Astrocyte (in vitro differentiated cells and primary cell): ENCODE results near the gene NRIP3. TPM values are rescaled to one million over a fixed set of nuclear protein-coding genes. Genes with fewer than 3 reads are reported as not detected.
A peak's percentile ranks its signal among the peaks of the same experiment; 100 is the strongest.

Source experiments
- DNase-seq: peaks from one replicate; pipeline ENCODE4 v3.0.0-alpha.2; 2010; ENCODE audit warnings: low read depth
- FAIRE-seq: peaks from 2 replicates; lab custom pipeline; 2011; peaks lifted over from hg19 to GRCh38; lab: Jason Lieb, UNC
- H2AFZ ChIP-seq: 2 replicates; pipeline ENCODE4 v1.6.0; 2012; ENCODE audit warnings: low read depth, low read length, inconsistent platforms
- H3K27ac ChIP-seq: 2 replicates; pipeline ENCODE4 v1.5.1; 2011; ENCODE audit warnings: low read depth, low read length, inconsistent platforms
- H3K27me3 ChIP-seq: 2 replicates; pipeline ENCODE4 v1.6.0; 2011; ENCODE audit warnings: low read length, inconsistent platforms; ENCODE audit not compliant: insufficient read depth
- H3K36me3 ChIP-seq: 2 replicates; pipeline ENCODE4 v1.5.1; 2011; ENCODE audit warnings: low read length, inconsistent platforms; ENCODE audit not compliant: insufficient read depth
- H3K4me1 ChIP-seq: 2 replicates; pipeline ENCODE4 v1.5.1; 2011; ENCODE audit warnings: low read length, inconsistent platforms; ENCODE audit not compliant: insufficient read depth
- H3K4me2 ChIP-seq: 2 replicates; pipeline ENCODE4 v1.6.0; 2012; ENCODE audit warnings: low read length, inconsistent platforms
- H3K4me3 ChIP-seq: 2 replicates; pipeline ENCODE4 v1.5.1; 2011; ENCODE audit warnings: low read depth, mild to moderate bottlenecking, low read length, inconsistent platforms; ENCODE audit not compliant: insufficient read depth
- H3K79me2 ChIP-seq: 2 replicates; pipeline ENCODE4 v1.6.0; 2012; ENCODE audit warnings: mild to moderate bottlenecking, low read length, inconsistent platforms; ENCODE audit not compliant: insufficient read depth
- H3K9ac ChIP-seq: 2 replicates; pipeline ENCODE4 v1.6.0; 2012; ENCODE audit warnings: mild to moderate bottlenecking, low read length, inconsistent platforms
- H3K9me3 ChIP-seq: 2 replicates; pipeline ENCODE4 v1.5.1; 2012; ENCODE audit warnings: low read depth, mild to moderate bottlenecking, low read length, inconsistent platforms; ENCODE audit not compliant: insufficient read depth
- H4K20me1 ChIP-seq: 2 replicates; pipeline ENCODE4 v1.6.0; 2012; ENCODE audit warnings: low read length, inconsistent platforms; ENCODE audit not compliant: insufficient read depth
- H3K27ac Mint-ChIP-seq: one replicate; pipeline ENCODE4 v1.8.0; 2021; ENCODE audit warnings: mild to moderate bottlenecking, mixed read lengths; ENCODE audit not compliant: unreplicated experiment
- H3K27me3 Mint-ChIP-seq: one replicate; pipeline ENCODE4 v1.8.0; 2021; ENCODE audit warnings: low read depth, mixed read lengths; ENCODE audit not compliant: unreplicated experiment
- H3K36me3 Mint-ChIP-seq: one replicate; pipeline ENCODE4 v1.8.0; 2021; ENCODE audit warnings: low read depth, mixed read lengths; ENCODE audit not compliant: unreplicated experiment
- H3K4me1 Mint-ChIP-seq: one replicate; pipeline ENCODE4 v1.8.0; 2021; ENCODE audit warnings: low read depth, mixed read lengths; ENCODE audit not compliant: unreplicated experiment
- H3K4me3 Mint-ChIP-seq: one replicate; pipeline ENCODE4 v1.8.0; 2021; ENCODE audit warnings: mild to moderate bottlenecking, moderate library complexity, mixed read lengths; ENCODE audit not compliant: unreplicated experiment
- H3K9me3 Mint-ChIP-seq: one replicate; pipeline ENCODE4 v1.8.0; 2021; ENCODE audit warnings: mild to moderate bottlenecking, mixed read lengths; ENCODE audit not compliant: unreplicated experiment
- CTCF ChIP-seq: IDR thresholded peaks from 2 replicates; pipeline ENCODE4 v1.5.1; 2011; ENCODE audit warnings: low read depth, mild to moderate bottlenecking, inconsistent platforms, low read length, moderate library complexity; ENCODE audit not compliant: insufficient read depth
- EZH2 ChIP-seq: IDR thresholded peaks from 2 replicates; pipeline ENCODE4 v1.6.1; 2012; ENCODE audit warnings: mild to moderate bottlenecking, low read length, inconsistent platforms; ENCODE audit not compliant: insufficient read depth
- total RNA-seq: library from RNA; stranded (reverse); gene quantifications from 2 replicates; pipeline ENCODE4 v1.2.1, GENCODE V29; 2021

The NRIP3 gene
- total RNA-seq, 1 donor from 2014 or later = 11.6 TPM

GRCh38 chr11:9039863-9040262 is 36.1 kb upstream of the NRIP3 start:
- Histone ChIP-seq H3K79me2 (no peaks in the 10 kb centered on the region), H3K4me2 (no peak overlapping the region), H3K27me3 (no peaks in the 10 kb centered on the region), H4K20me1 (no peaks in the 10 kb centered on the region), H3K9me3 (no peaks in the 10 kb centered on the region), H3K4me1 (no peaks in the 10 kb centered on the region), H3K9ac (no peak overlapping the region), H2AFZ (no peak overlapping the region), H3K4me3 (no peak overlapping the region), H3K36me3 (no peaks in the 10 kb centered on the region), H3K27ac (no peak overlapping the region)
- Mint-ChIP-seq H3K27ac (no peak overlapping the region), H3K4me3 (no peak overlapping the region), H3K27me3 (no peaks in the 10 kb centered on the region), H3K4me1 (no peaks in the 10 kb centered on the region), H3K9me3 (peaks cover 4% of the 10 kb centered on the region), H3K36me3 (peaks cover 10% of the 10 kb centered on the region)
- FAIRE-seq = no peak
- TF ChIP-seq EZH2 (no peak), CTCF (no peak)
- DNase-seq = no peak

GRCh38 chr11:9039198-9039597 is 35.4 kb upstream of the NRIP3 start:
- Mint-ChIP-seq H3K9me3 (peaks cover 4% of the 10 kb centered on the region), H3K4me3 (no peak overlapping the region), H3K27ac (no peak overlapping the region), H3K36me3 (peaks cover 10% of the 10 kb centered on the region), H3K4me1 (no peaks in the 10 kb centered on the region), H3K27me3 (no peaks in the 10 kb centered on the region)
- no peaks in the 10 kb centered on the region for H3K79me2 ChIP-seq
- no peak overlapping the region for H3K9ac ChIP-seq
- no peaks in the 10 kb centered on the region for H4K20me1 ChIP-seq
- H3K9me3 ChIP-seq = no peaks in the 10 kb centered on the region
- TF ChIP-seq CTCF (no peak), EZH2 (no peak)
- H3K27me3 ChIP-seq = no peaks in the 10 kb centered on the region
- H3K4me3 ChIP-seq = no peak overlapping the region
- H3K27ac ChIP-seq = no peak overlapping the region
- H3K4me1 ChIP-seq = no peaks in the 10 kb centered on the region
- H3K36me3 ChIP-seq = no peaks in the 10 kb centered on the region
- H3K4me2 ChIP-seq = no peak overlapping the region
- DNase-seq (peak; percentile 23), FAIRE-seq (no peak)
- no peak overlapping the region for H2AFZ ChIP-seq

- peaks cover 4% of the 10 kb centered on the region for H3K9me3 Mint-ChIP-seq
- no peaks in the 10 kb centered on the region for H4K20me1 ChIP-seq
- H3K36me3 Mint-ChIP-seq = peaks cover 10% of the 10 kb centered on the region
- H3K9ac ChIP-seq = no peak overlapping the region
- no peak overlapping the region for H3K27ac Mint-ChIP-seq
- FAIRE-seq (no peak), DNase-seq (no peak)
- no peaks in the 10 kb centered on the region for H3K27me3 Mint-ChIP-seq
- no peaks in the 10 kb centered on the region for H3K9me3 ChIP-seq
- H3K4me2 ChIP-seq = no peak overlapping the region
- H3K4me3 Mint-ChIP-seq = no peak overlapping the region
- no peak overlapping the region for H3K27ac ChIP-seq
- no peaks in the 10 kb centered on the region for H3K4me1 ChIP-seq
- TF ChIP-seq CTCF (no peak), EZH2 (no peak)
- no peaks in the 10 kb centered on the region for H3K79me2 ChIP-seq
- H3K4me3 ChIP-seq = no peak overlapping the region
- no peaks in the 10 kb centered on the region for H3K4me1 Mint-ChIP-seq
- no peaks in the 10 kb centered on the region for H3K36me3 ChIP-seq
- no peaks in the 10 kb centered on the region for H3K27me3 ChIP-seq
- no peak overlapping the region for H2AFZ ChIP-seq
Measured at GRCh38 chr11:9038541-9038940, 34.7 kb upstream of the NRIP3 start.
